Stomach (tissue), 19 donors: Measurements from ENCODE around the gene SSMEM1. TPM values are rescaled to one million over a fixed set of nuclear protein-coding genes. Genes with fewer than 3 reads are reported as not detected.

Experiments used
- DNase-seq, 2 donors: peaks; one replicate each; pipeline versions ENCODE4 v3.0.0 to v3.0.0-alpha.2; 2013 to 2019
- H3K27ac ChIP-seq, 5 donors: fragments of 200-600 bp in 4 of 5; sonication (generic) in 4 of 5; one replicate each; pipeline ENCODE4 v1.5.1; 2013 to 2019; ENCODE audit warnings: mild to moderate bottlenecking in 1 of 5, moderate library complexity in 1 of 5
- H3K27me3 ChIP-seq, 3 donors: fragments of 200-600 bp; sonication (generic); one replicate each; pipeline ENCODE4 v1.5.1; 2017 to 2019; ENCODE audit warnings: mixed run types in 1 of 3
- H3K36me3 ChIP-seq, 4 donors: fragments of 200-600 bp; sonication (generic); 1 replicate in 3 of 4; 2 replicates in 1 of 4; pipeline ENCODE4 v1.5.1; 2016 to 2019
- H3K4me1 ChIP-seq, 4 donors: fragments of 200-600 bp; sonication (generic); one replicate each; pipeline ENCODE4 v1.5.1; 2016 to 2019
- H3K4me3 ChIP-seq, 4 donors: fragments of 200-600 bp; sonication (generic) in 3 of 4; one replicate each; pipeline ENCODE4 v1.5.1; 2016 to 2019; ENCODE audit warnings: mild to moderate bottlenecking in 1 of 4
- H3K9me3 ChIP-seq, 4 donors: fragments of 200-600 bp; sonication (generic); one replicate each; pipeline ENCODE4 v1.5.1; 2016 to 2019
- CTCF ChIP-seq, 7 experiments: fragments of 450-650 bp in 4 of 7; fragments of 200-600 bp in 3 of 7; sonication (generic) in 3 of 7; IDR thresholded peaks; one replicate each; pipeline ENCODE4 v1.5.1; 2016 to 2019; ENCODE audit warnings: antibody characterized with exemption in 7 of 7, control low read depth in 2 of 7, mild to moderate bottlenecking in 1 of 7
- EP300 ChIP-seq: sonication (generic); formaldehyde crosslinking; IDR thresholded peaks from one replicate; pipeline ENCODE4 v1.6.1; 2017; ENCODE audit warnings: antibody characterized with exemption
- POLR2A ChIP-seq, 4 donors: fragments of 450-650 bp; IDR thresholded peaks; one replicate each; pipeline ENCODE4 v1.6.1; 2016; ENCODE audit warnings: antibody characterized with exemption in 4 of 4, control low read depth in 2 of 4, mild to moderate bottlenecking in 1 of 4, moderate library complexity in 1 of 4
- POLR2AphosphoS5 ChIP-seq, 3 donors: sonication (generic); formaldehyde crosslinking; IDR thresholded peaks; one replicate each; pipeline ENCODE4 v1.6.1; 2016; ENCODE audit warnings: antibody characterized with exemption in 3 of 3
- WGBS, 5 donors: extraction: QIAGEN DNeasy Blood & Tissue Kit in 3 of 5; methylation state at CpG; one replicate each; pipeline versions ENCODE4 v1.1.5 to v1.1.7; 2013 to 2018; 5-methylcytosine and 5-hydroxymethylcytosine counted together
- intact Hi-C: fragments of 100-400 bp; cut with DNase I; formaldehyde crosslinking; loops from one replicate; pipeline ENCODE4 v1.15.1; 2023; ENCODE audit warnings: low total_unique reads
- long read RNA-seq, 10 donors: transcript quantifications; one replicate each; lab custom pipeline, GENCODE V29; 2026
- polyA plus RNA-seq, 3 donors: library from polyadenylated mRNA; stranded (reverse); fragments of 200-250 nt; gene quantifications; one replicate each; pipeline ENCODE4 v1.2.3, GENCODE V29; 2013
- total RNA-seq, 5 donors: library from RNA; depleted of rRNA; stranded (reverse); fragments of >200 nt; gene quantifications; one replicate each; pipeline versions ENCODE4 v1.1.0 to v1.2.3, GENCODE V29; 2014 to 2016
- donor health status: healthy with polysubstance abuse.
- donor health status: Bipolar disorder and iron deficiency.
- donor health status: healthy.

The SSMEM1 gene
- not detected for total RNA-seq
- not detected for polyA plus RNA-seq
- long read RNA-seq, donor 1: 0 reads
- long read RNA-seq, donor 2: 0 reads
- long read RNA-seq, donor 3: 0 reads
- long read RNA-seq, donor 4: 0 reads
- long read RNA-seq, donor 5: 0 reads
- long read RNA-seq, donor 6: 0 reads
- long read RNA-seq, donor 7: 0 reads
- long read RNA-seq, donor 8: 0 reads
- long read RNA-seq, donor 9: 0 reads
- long read RNA-seq, donor 10: 0 reads

- intact Hi-C loops: no loop called here
- peak in 1 of 2 donors; percentile 47 for DNase-seq
- Histone ChIP-seq H3K4me3 (no peak within 1 kb of the TSS), H3K27ac (peak within 1 kb of the TSS in 1 of 5 donors; percentile 28), H3K27me3 (no peaks in the 10 kb centered on the region), H3K36me3 (peaks cover 7 to 11% (median 10%) of the 10 kb centered on the region in 4 donors), H3K9me3 (no peaks in the 10 kb centered on the region), H3K4me1 (peaks cover 10 to 14% (median 13%) of the 10 kb centered on the region in 4 donors)
- no peak for TF ChIP-seq POLR2A (IDR thresholded peaks at IDR 0.05)
- TF ChIP-seq POLR2AphosphoS5 (IDR thresholded peaks at IDR 0.05): no peak
- TF ChIP-seq EP300: no peak
- no peak for TF ChIP-seq CTCF (IDR thresholded peaks at IDR 0.05)
Measured at GRCh38 chr7:130207642-130208041, at the start of gene SSMEM1. SSMEM1 (plus strand) TSS chr7:130207860; CDS start chr7:130207911, 51 bp downstream.

GRCh38 chr7:130160023-130160422 lies 47.6 kb upstream of the SSMEM1 start:
- no peak for DNase-seq
- Histone ChIP-seq H3K27ac (no peak overlapping the region), H3K27me3 (no peaks in the 10 kb centered on the region), H3K9me3 (peaks cover 0 to 9% (median 2%) of the 10 kb centered on the region in 4 donors), H3K4me1 (peaks cover 0 to 6% (median 0%) of the 10 kb centered on the region in 4 donors), H3K36me3 (peaks cover 4 to 66% (median 52%) of the 10 kb centered on the region in 4 donors), H3K4me3 (no peak overlapping the region)
- intact Hi-C loops: no loop called here
- TF ChIP-seq EP300 (no peak), CTCF (IDR thresholded peaks at IDR 0.05) (no peak), POLR2AphosphoS5 (IDR thresholded peaks at IDR 0.05) (no peak), POLR2A (IDR thresholded peaks at IDR 0.05) (no peak)
- 98 to 100% (median 100%) methylated on average over 2 of the region's 2 CpGs for WGBS, 5 donors

GRCh38 chr7:130160455-130160854 lies 47.2 kb upstream of the SSMEM1 start:
- intact Hi-C loops: no loop called here
- TF ChIP-seq EP300 (no peak), CTCF (IDR thresholded peaks at IDR 0.05) (no peak)
- WGBS, 5 donors: 91 to 100% (median 97%) methylated on average over 7 to 8 of the region's 8 CpGs
- no peak for DNase-seq
- peaks cover 0 to 1% (median 0%) of the 10 kb centered on the region in 4 donors for H3K4me1 ChIP-seq
- no peak overlapping the region for H3K27ac ChIP-seq
- H3K27me3 ChIP-seq: no peaks in the 10 kb centered on the region
- H3K4me3 ChIP-seq: no peak overlapping the region
- peaks cover 0 to 9% (median 2%) of the 10 kb centered on the region in 4 donors for H3K9me3 ChIP-seq
- H3K36me3 ChIP-seq: peaks cover 4 to 70% (median 56%) of the 10 kb centered on the region in 4 donors

- H3K4me1 ChIP-seq: no peaks in the 10 kb centered on the region
- no peak for DNase-seq
- H3K27ac ChIP-seq: no peak overlapping the region
- no peaks in the 10 kb centered on the region for H3K27me3 ChIP-seq
- no peak overlapping the region for H3K4me3 ChIP-seq
- TF ChIP-seq POLR2AphosphoS5 (IDR thresholded peaks at IDR 0.05) (no peak), POLR2A (IDR thresholded peaks at IDR 0.05) (no peak), CTCF (IDR thresholded peaks at IDR 0.05) (no peak), EP300 (no peak)
- peaks cover 0 to 5% (median 0%) of the 10 kb centered on the region in 4 donors for H3K9me3 ChIP-seq
- H3K36me3 ChIP-seq: peaks cover 11 to 85% (median 71%) of the 10 kb centered on the region in 4 donors
- intact Hi-C loops: no loop called here
- WGBS, 5 donors: 83 to 98% (median 92%) methylated on average over 2 to 5 of the region's 5 CpGs
Measured at GRCh38 chr7:130162196-130162595, 45.5 kb upstream of the SSMEM1 start.
